ENCODE measurements around the gene TENM4.

DNA sequence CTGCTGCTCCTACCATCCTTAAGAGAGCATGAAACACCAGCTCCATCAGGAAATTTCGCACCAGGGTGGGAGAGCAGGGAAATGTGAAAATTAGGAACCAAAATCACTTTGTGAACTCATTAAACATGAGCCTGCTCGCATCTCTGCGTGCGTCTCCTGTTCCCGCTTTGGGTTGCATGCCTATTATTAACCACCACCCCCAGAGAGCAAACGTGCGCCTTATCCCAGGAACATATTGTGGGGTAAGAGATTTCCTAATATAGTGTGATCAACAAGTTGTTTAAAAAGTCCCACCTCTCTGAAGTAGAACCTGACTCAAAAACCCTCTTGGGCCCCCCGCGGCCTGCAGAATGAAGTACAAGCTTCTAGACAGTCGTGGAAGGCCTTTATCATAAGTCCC is 115.0 kb downstream of the TENM4 start:
- TF ChIP-seq, protein P1, sequence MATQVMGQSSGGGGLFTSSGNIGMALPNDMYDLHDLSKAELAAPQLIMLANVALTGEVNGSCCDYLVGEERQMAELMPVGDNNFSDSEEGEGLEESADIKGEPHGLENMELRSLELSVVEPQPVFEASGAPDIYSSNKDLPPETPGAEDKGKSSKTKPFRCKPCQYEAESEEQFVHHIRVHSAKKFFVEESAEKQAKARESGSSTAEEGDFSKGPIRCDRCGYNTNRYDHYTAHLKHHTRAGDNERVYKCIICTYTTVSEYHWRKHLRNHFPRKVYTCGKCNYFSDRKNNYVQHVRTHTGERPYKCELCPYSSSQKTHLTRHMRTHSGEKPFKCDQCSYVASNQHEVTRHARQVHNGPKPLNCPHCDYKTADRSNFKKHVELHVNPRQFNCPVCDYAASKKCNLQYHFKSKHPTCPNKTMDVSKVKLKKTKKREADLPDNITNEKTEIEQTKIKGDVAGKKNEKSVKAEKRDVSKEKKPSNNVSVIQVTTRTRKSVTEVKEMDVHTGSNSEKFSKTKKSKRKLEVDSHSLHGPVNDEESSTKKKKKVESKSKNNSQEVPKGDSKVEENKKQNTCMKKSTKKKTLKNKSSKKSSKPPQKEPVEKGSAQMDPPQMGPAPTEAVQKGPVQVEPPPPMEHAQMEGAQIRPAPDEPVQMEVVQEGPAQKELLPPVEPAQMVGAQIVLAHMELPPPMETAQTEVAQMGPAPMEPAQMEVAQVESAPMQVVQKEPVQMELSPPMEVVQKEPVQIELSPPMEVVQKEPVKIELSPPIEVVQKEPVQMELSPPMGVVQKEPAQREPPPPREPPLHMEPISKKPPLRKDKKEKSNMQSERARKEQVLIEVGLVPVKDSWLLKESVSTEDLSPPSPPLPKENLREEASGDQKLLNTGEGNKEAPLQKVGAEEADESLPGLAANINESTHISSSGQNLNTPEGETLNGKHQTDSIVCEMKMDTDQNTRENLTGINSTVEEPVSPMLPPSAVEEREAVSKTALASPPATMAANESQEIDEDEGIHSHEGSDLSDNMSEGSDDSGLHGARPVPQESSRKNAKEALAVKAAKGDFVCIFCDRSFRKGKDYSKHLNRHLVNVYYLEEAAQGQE (IDR thresholded peaks at IDR 0.05; ENCODE audit: insufficient read depth in 1 of 2, low read depth in 2 of 2, low read length in 2 of 2), result no peak
- TF ChIP-seq POLR2AphosphoS5 (IDR thresholded peaks at IDR 0.05; ENCODE audit: low read depth, low read length) (no peak), FOXP2 (optimal IDR thresholded peaks at IDR 0.05; ENCODE audit: borderline replicate concordance, extremely low read depth, extremely low read length, insufficient read depth) (no peak), TAF1 (IDR thresholded peaks at IDR 0.05; ENCODE audit: borderline replicate concordance, insufficient read depth, low read length) (no peak)
